ENCODE results near the gene APOL1. TPM values are rescaled to one million over a fixed set of nuclear protein-coding genes. Genes with fewer than 3 reads are reported as not detected.

Gene APOL1
- total and polyA plus RNA-seq, 2 of the 4 experiments (the other 2 are of a cell fraction) = 0.36 to 0.77 TPM

DNA sequence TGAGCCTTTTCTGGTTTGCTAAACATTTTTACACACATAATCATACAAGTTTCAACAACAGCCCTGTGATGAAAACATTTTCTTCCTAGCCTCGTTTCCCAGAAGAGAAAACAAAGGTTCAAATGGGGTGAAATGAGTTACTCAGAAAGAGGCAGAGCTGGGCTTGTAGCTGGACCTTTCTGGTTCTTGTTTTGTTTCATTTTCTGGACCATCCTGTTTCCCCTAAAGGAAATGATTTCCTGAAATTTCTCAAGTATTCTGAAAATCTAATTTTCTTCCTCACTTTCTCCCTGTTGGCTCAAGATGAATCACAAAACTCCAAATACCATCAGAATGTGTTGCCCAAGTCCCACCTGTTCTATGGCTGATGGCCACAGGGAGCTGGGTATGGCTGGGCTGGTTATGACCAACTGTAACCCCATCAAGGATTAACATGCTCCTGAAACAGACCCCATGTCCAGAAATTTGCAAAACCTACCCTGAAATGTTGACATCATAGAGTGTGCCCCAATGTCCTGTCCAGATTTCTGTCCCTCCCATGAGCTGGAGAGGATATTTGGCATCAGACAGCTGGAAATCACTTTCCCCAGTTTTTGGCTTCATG is 44.7 kb upstream of the APOL1 start:
- Histone ChIP-seq H2BK5ac (ENCODE audit: low read depth, low read length, poor library complexity, severe bottlenecking) (no peak overlapping the region), H3K23ac (ENCODE audit: low read depth, low read length) (no peak overlapping the region), H3K56ac (ENCODE audit: extremely low read depth, insufficient read depth, low read length) (no peak overlapping the region), H4K8ac (ENCODE audit: low read depth in 2 of 2, low read length in 2 of 2) (no peak overlapping the region), H2AK9ac (replicated peaks; ENCODE audit: low read depth, low read length, poor library complexity) (no peak overlapping the region), H3K27ac (ENCODE audit: insufficient read depth, low read length) (no peak overlapping the region), H2AFZ (replicated peaks; ENCODE audit: low read length, poor library complexity) (no peak overlapping the region), H4K5ac (ENCODE audit: low read depth, low read length) (no peak overlapping the region), H3K9ac (ENCODE audit: low read depth, low read length) (no peak overlapping the region), H4K91ac (ENCODE audit: insufficient read depth, low read depth, low read length) (no peak overlapping the region), H3K18ac (ENCODE audit: low read depth, low read length) (no peak overlapping the region), H4K20me1 (ENCODE audit: insufficient read depth, low read length) (no peaks in the 10 kb centered on the region), H3K14ac (replicated peaks; ENCODE audit: low read depth, low read length) (no peak overlapping the region), H2BK20ac (ENCODE audit: low read depth, low read length) (no peak overlapping the region), H3K4me3 (ENCODE audit: insufficient read depth, low read depth, low read length) (no peak overlapping the region), H2BK120ac (ENCODE audit: low read depth, low read length) (no peak overlapping the region), H3K4me1 (ENCODE audit: control insufficient read depth, insufficient read depth, low read length) (no peaks in the 10 kb centered on the region), H2AK5ac (ENCODE audit: low read depth, low read length) (no peak overlapping the region), H3K9me3 (ENCODE audit: control insufficient read depth, insufficient read depth, low read length) (0 out of 2 replicates have a peak, but pooled peaks cover 2% of the 10 kb centered on the region), H3K27me3 (ENCODE audit: control insufficient read depth, insufficient read depth, low read length) (peaks cover 18% of the 10 kb centered on the region), H3K4ac (ENCODE audit: low read depth, low read length) (no peak overlapping the region), H3K4me2 (ENCODE audit: low read depth, low read length) (no peak overlapping the region), H3K9me1 (ENCODE audit: insufficient read depth, low read length) (no peaks in the 10 kb centered on the region; the same call in 1 of the 2 replicates), H3K79me1 (ENCODE audit: low read depth in 1 of 2, low read length in 2 of 2) (no peaks in the 10 kb centered on the region), H3K36me3 (ENCODE audit: control insufficient read depth, insufficient read depth, low read length) (no peaks in the 10 kb centered on the region), H2BK15ac (ENCODE audit: low read depth, low read length) (no peak overlapping the region)
- ChIA-PET CTCF (no interaction called here), POLR2A (ENCODE audit: unreplicated experiment) (no interaction called here)
- BruUV-seq (replicated peaks) = no TSS peak
- DNase-seq (no peak), ATAC-seq (ENCODE audit: low read depth) (no peak)
- in situ Hi-C loops (cut with MboI; ENCODE audit: low sequenced_read_pairs) = no loop called here
- intact Hi-C loops (cut with micrococcal nuclease) = no loop called here
- no peak for TF ChIP-seq MAZ (IDR thresholded peaks at IDR 0.05; ENCODE audit: borderline replicate concordance, low read depth, low read length)
- no peak for TF ChIP-seq CHD1 (IDR thresholded peaks at IDR 0.05; ENCODE audit: low read depth, low read length)
- WGBS, 2 experiments (ENCODE audit: extremely low coverage in 2 of 2, insufficient read length in 1 of 2) = no CpG with 5 or more reads among the region's 1 CpG
- dilution Hi-C loops (cut with HindIII; ENCODE audit: low sequenced_read_pairs, unreplicated experiment) = no loop called here

All from IMR-90 (cell line).